Right lobe of liver (tissue), 6 donors: ENCODE results near the gene FADS2. TPM values are rescaled to one million over a fixed set of nuclear protein-coding genes. Genes with fewer than 3 reads are reported as not detected.

ENCODE experiments used
- ATAC-seq, 4 donors: fragments of 200-7000 bp; cut with Tn5 transposase; one replicate each; pipeline ENCODE4 v1.9.1; 2020; ENCODE audit warnings: mild to moderate bottlenecking in 4 of 4, moderate library complexity in 4 of 4
- DNase-seq, 3 donors: peaks; one replicate each; pipeline ENCODE4 v3.0.0-alpha.2; 2020
- H3K27ac ChIP-seq, 3 donors: fragments of 200-600 bp; one replicate each; pipeline ENCODE4 v1.8.0; 2022
- H3K27me3 ChIP-seq, 2 donors: fragments of 200-600 bp; one replicate each; pipeline ENCODE4 v1.8.0; 2022
- H3K36me3 ChIP-seq, 4 donors: fragments of 200-600 bp; sonication (generic) in 1 of 4; one replicate each; pipeline versions ENCODE4 v1.5.1 to v1.8.0; 2017 to 2022; ENCODE audit warnings: control low read depth in 1 of 4
- H3K4me1 ChIP-seq, 4 donors: fragments of 200-600 bp; sonication (generic) in 1 of 4; one replicate each; pipeline versions ENCODE4 v1.5.1 to v1.8.0; 2017 to 2022; ENCODE audit warnings: control low read depth in 1 of 4
- H3K4me3 ChIP-seq, 3 donors: fragments of 200-600 bp; one replicate each; pipeline ENCODE4 v1.8.0; 2022
- H3K9me3 ChIP-seq, 4 donors: fragments of 200-600 bp; sonication (generic) in 1 of 4; one replicate each; pipeline versions ENCODE4 v1.5.1 to v1.8.0; 2017 to 2022; ENCODE audit warnings: control low read depth in 1 of 4
- CTCF ChIP-seq, 4 donors: fragments of 200-600 bp in 3 of 4; fragments of 450-650 bp in 1 of 4; IDR thresholded peaks; one replicate each; pipeline versions ENCODE4 v1.5.1 to v1.8.0; 2016 to 2022; ENCODE audit warnings: antibody characterized with exemption in 4 of 4, mild to moderate bottlenecking in 2 of 4
- POLR2A ChIP-seq: fragments of 450-650 bp; IDR thresholded peaks from one replicate; pipeline ENCODE4 v1.6.1; 2017; ENCODE audit warnings: antibody characterized with exemption, mild to moderate bottlenecking
- WGBS: methylation state at CpG from one replicate; pipeline ENCODE4 v1.1.6; 2018; ENCODE audit warnings: low coverage, low lambda C conversion rate; ENCODE audit not compliant: insufficient coverage; ENCODE audit errors: missing lambda C conversion rate; 5-methylcytosine and 5-hydroxymethylcytosine counted together
- intact Hi-C, 2 donors: fragments of 100-400 bp; cut with DNase I; formaldehyde crosslinking; loops; one replicate each; pipeline versions ENCODE4 v1.11.2 to v1.14.1; 2022
- total RNA-seq, 6 experiments: library from RNA; depleted of rRNA in 2 of 6; stranded (reverse); fragments of >200 nt in 2 of 6; fragmentation: NEBNext Ultra II Directional in 3 of 6; extraction: Animal tissue kit (Norgen Biotek cat#: 25700) in 3 of 6; gene quantifications; one replicate each; pipeline versions ENCODE4 v1.1.0 to v1.2.4, GENCODE V29; 2016 to 2023
- donor health status: DM: no; HTN: yes; CAD: no.
- donor health status: DM: no; HTN: no; CAD: no.
- donor health status: DM: no; HTN: no; CAD: no.
- donor health status: DM: no; HTN: yes; CAD: no.
- donor health status: DM: no; HTN: yes; CAD: no.

The FADS2 gene
- total RNA-seq, 6 experiments from 2014 or later: 4.2 to 166 (median 110) TPM

- DNase-seq: peak in 1 of 3 donors; percentile 14
- no peaks in the 10 kb centered on the region for H3K27me3 ChIP-seq
- H3K4me3 ChIP-seq: no peak overlapping the region
- H3K27ac ChIP-seq: no peak overlapping the region
- intact Hi-C loops: loop anchor here (10.0 kb wide), 2 partner anchors 80 to 90 kb away; partner anchors contain the start of gene FADS3 (in 1 of the 2)
- no peaks in the 10 kb centered on the region for H3K9me3 ChIP-seq
- 83% methylated on average over 1 of the region's 1 CpG for WGBS
- H3K36me3 ChIP-seq: peaks cover 0 to 22% (median 3%) of the 10 kb centered on the region in 4 donors
- TF ChIP-seq POLR2A (no peak), CTCF (IDR thresholded peaks at IDR 0.05) (no peak)
- H3K4me1 ChIP-seq: no peaks in the 10 kb centered on the region
- no peak for ATAC-seq
Observed at GRCh38 chr11:61805146-61805545, 23.0 kb upstream of the FADS2 start.

GRCh38 chr11:61806785-61807184 lies 21.3 kb upstream of the FADS2 start:
- 78% methylated on average over 5 of the region's 5 CpGs for WGBS
- no peak overlapping the region for H3K27ac ChIP-seq
- peaks cover 0 to 31% (median 7%) of the 10 kb centered on the region in 4 donors for H3K36me3 ChIP-seq
- TF ChIP-seq CTCF (IDR thresholded peaks at IDR 0.05): no peak
- no peak for TF ChIP-seq POLR2A
- intact Hi-C loops: loop anchor here (10.0 kb wide), 2 partner anchors 78 to 88 kb away; partner anchors contain the start of gene FADS3 (in 1 of the 2)
- no peaks in the 10 kb centered on the region for H3K4me1 ChIP-seq
- no peaks in the 10 kb centered on the region for H3K9me3 ChIP-seq
- no peak for ATAC-seq
- no peak overlapping the region for H3K4me3 ChIP-seq
- no peak for DNase-seq
- H3K27me3 ChIP-seq: no peaks in the 10 kb centered on the region

GRCh38 chr11:61810671-61811175 lies 17.4 kb upstream of the FADS2 start:
- ATAC-seq: no peak
- no peak overlapping the region for H3K4me3 ChIP-seq
- TF ChIP-seq CTCF (IDR thresholded peaks at IDR 0.05) (no peak), POLR2A (no peak)
- intact Hi-C loops: no loop called here
- no peaks in the 10 kb centered on the region for H3K27me3 ChIP-seq
- WGBS: 91% methylated on average over 3 of the region's 8 CpGs
- no peaks in the 10 kb centered on the region for H3K4me1 ChIP-seq
- H3K9me3 ChIP-seq: no peaks in the 10 kb centered on the region
- no peak for DNase-seq
- H3K36me3 ChIP-seq: peaks cover 0 to 27% (median 10%) of the 10 kb centered on the region in 4 donors
- H3K27ac ChIP-seq: no peak overlapping the region

- DNase-seq: no peak
- Histone ChIP-seq H3K4me1 (no peaks in the 10 kb centered on the region), H3K27ac (no peak overlapping the region)
Observed at GRCh38 chr11:61811831-61812230, 16.3 kb upstream of the FADS2 start.

More at GRCh38 chr11:61811831-61812230, 16.3 kb upstream of the FADS2 start:
- TF ChIP-seq POLR2A: no peak
- TF ChIP-seq CTCF (IDR thresholded peaks at IDR 0.05): no peak
- no peak for ATAC-seq
- 55% methylated on average over 5 of the region's 5 CpGs for WGBS
- H3K36me3 ChIP-seq: peaks cover 0 to 27% (median 10%) of the 10 kb centered on the region in 4 donors
- intact Hi-C loops: no loop called here
- no peaks in the 10 kb centered on the region for H3K27me3 ChIP-seq
- no peaks in the 10 kb centered on the region for H3K9me3 ChIP-seq
- no peak overlapping the region for H3K4me3 ChIP-seq
